GM21717 (cell line): ENCODE measurements around the gene CCNK.

Experiments used
- ATAC-seq: cut with Tn5 transposase; IDR thresholded peaks from one replicate; pipeline ENCODE4 v1.9.1; 2021; ENCODE audit warnings: mild to moderate bottlenecking, moderate library complexity; ENCODE audit not compliant: unreplicated experiment

The CCNK gene

DNA sequence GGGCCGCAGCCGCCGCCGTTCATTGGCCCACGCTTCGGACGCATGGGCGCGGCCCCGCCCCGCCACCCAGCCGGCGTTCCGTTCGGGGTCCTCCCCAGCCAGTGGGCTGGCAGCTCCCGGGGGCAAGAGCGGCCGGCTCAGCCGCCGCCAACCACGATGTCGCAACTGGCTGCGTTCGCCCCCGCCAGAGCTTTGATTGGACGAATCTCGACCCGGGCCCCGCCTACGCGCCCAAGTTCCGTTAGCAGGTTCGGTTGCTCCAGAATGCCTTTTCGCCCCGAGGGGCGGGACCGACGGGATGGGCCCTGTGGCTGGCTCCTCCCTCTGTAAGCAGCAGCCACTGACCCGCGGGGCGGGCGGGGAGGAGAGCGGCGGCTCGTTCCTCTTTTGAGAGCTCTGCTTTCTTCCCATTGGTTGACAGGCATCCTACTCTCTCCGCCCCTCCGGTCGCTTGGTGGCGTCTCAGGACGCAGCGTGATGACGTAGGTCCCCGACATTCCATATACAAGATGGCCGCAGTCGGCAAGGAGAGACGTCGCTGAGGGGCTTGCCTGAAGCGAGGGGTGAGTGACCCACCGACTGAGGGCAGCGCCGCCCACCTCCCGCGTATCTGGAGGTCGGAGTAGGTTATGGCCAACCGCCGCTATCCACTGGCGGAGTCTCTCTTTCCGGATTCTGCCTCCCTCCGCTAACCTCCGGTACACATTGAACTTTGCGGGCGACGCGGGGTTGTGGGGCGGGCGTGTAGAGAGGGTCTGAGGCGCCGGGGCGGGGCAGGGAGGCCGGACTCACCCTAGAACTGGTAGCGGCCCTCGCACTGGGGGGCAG is at the start of gene CCNK:
Gene CCNK (plus strand): TSS at position 493 of the 828 bp plus-strand sequence. CDS start 11,269 bp downstream, outside the sequence.
- peak; percentile 90 for ATAC-seq

GRCh38 chr14:99431986-99432385 is 49.2 kb upstream of the CCNK start:
- no peak for ATAC-seq

DNA sequence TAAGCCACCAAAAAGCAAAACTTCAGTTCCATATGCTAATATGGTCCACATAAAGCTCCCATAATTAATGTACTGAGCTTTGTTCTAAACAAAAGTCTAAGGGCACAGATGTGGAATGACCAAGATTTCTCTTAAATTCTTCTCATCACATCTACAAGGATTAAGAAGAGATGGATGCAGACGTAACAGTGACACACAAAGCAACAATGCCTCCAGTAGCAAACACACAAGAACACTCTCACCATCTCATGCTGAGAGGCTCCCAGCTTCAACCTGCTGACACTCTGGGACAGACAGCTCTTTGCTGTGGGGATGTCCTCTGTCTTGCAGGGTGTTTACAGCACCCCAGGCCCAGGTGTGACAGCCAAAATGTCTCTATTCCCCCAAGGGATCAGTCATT is 48.7 kb upstream of the CCNK start:
- no peak for ATAC-seq

- no peak for ATAC-seq
Observed at GRCh38 chr14:99435327-99435726, 45.9 kb upstream of the CCNK start.

- no peak for ATAC-seq
Observed at GRCh38 chr14:99436247-99437180, 44.7 kb upstream of the CCNK start.

DNA sequence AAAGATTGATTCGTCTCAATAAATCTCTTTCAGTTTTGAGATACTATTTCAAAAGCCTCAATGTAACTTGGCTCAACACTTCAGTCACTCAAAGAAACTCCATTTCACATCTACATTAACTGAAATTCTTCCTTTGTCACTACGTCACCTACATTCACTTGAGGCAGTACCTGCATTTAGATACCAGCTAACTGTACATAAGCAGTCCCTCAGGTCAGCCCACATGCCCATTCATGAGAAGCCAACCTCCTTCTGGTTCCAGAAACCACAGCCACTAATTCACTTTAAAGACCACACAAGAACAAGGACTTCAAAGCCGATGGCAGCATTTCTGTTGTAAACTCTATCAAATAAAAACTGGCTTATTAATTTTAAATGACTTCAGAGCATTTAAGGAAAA is 43.5 kb upstream of the CCNK start:
- ATAC-seq = no peak

DNA sequence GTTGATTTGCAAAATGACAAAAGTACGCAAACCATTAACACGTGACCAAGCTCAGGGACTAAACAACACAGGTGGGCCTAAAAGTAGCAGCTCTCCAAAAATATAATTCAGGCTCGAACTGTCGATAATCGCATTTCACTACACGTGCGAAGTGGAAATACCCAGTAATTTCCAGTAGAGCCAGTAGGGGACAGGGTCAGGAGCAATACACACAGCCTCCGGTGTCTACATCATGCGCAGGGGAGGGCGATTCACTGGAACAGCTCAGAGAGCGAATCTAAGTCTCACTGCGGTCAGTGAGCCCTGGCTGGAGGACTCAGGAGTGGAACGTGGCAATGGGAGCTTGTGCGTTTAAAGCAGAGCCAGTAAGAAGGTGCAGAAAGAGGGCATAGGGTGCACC is 40.9 kb upstream of the CCNK start:
- ATAC-seq = no peak

DNA sequence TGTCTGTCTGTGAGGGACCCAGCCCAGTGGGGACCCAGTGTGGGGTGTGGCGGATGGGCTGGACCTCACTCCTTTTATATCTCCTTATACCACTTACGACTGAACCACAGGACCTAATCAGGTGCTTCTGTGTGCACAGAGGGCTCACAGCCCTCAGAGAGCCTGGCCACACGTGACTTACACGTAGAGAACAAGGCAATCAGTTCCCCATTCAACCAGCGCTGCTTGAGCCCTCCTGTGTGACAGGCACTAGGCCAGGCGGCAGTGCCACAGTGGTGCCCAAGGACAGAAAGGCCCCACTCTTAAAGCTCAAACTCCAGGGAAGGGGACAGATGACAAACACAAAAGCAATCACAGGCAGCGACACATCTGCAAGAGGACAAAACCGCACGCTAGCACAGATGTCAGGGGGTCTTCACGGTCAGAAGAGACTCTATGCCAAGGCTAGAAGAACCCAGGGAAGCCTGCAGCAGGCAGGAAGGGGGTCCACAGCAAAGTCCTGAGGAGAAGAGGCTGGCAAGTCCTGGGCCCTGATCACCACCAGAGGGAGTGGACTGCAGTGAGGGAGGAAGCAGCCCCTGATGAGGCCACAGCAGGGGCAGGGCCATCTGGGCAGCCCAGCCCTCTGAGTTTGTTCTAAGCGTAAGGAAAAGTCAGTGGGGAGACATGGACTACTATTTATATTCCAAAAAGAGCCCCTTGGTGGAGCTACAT is 39.9 kb upstream of the CCNK start:
- no peak for ATAC-seq

GRCh38 chr14:99441918-99442317 is 39.3 kb upstream of the CCNK start:
- ATAC-seq = no peak

- no peak for ATAC-seq
Observed at GRCh38 chr14:99445931-99446330, 35.3 kb upstream of the CCNK start.

- ATAC-seq = no peak
Observed at GRCh38 chr14:99447739-99448138, 33.5 kb upstream of the CCNK start.

GRCh38 chr14:99450266-99450665 is 30.9 kb upstream of the CCNK start:
- no peak for ATAC-seq

- ATAC-seq = no peak
Observed at GRCh38 chr14:99451234-99451633, 30.0 kb upstream of the CCNK start.

- no peak for ATAC-seq
Observed at GRCh38 chr14:99452968-99453367, 28.2 kb upstream of the CCNK start.

- no peak for ATAC-seq
Observed at GRCh38 chr14:99454246-99454645, 27.0 kb upstream of the CCNK start.

DNA sequence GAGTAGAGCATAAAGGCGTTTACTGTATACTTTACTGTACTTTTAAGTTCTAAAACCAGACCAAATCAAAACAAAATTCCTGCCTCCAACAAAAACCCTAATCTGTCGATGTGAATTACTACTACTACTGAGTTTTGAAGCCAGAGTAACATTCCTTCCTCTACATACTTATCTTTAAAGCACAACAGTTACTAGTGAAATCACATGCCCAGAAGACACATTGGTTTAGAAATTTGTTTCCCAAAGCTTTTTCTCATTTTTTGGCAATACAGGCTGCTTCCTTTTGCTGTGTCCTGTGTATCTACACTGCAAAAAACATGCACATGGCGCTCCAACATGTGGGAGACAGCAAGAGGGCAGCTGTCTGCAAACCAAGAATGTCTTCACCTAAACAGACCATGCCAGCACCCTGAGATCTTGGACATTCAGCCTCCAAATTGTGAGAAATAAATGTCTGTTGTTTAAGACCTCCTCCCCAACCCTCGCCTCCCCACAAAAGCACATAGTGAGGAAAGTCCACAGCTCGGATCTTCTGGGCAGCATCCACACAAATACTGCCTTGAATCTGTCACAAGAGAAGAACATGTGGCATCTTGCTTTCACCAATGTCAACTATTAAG is 21.6 kb upstream of the CCNK start:
- ATAC-seq = no peak

DNA sequence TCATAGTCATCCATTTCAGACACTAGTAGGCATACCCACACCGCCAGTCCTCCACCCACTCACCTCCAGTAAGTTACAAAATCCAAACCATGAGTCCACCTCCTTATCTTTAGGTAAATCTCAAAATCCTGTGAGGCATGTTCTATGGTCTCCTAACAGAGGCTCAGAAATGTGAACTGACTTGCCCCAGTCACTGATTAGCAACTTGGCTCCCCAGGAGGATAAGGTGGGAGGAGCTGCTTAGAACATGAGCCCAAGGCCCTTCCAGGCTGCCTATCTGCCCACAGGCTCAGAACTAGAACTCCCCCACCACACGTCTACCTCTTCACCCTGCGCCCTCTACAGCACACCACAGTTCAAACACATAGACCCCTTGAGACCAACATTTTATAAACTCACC is 20.4 kb upstream of the CCNK start:
- no peak for ATAC-seq

DNA sequence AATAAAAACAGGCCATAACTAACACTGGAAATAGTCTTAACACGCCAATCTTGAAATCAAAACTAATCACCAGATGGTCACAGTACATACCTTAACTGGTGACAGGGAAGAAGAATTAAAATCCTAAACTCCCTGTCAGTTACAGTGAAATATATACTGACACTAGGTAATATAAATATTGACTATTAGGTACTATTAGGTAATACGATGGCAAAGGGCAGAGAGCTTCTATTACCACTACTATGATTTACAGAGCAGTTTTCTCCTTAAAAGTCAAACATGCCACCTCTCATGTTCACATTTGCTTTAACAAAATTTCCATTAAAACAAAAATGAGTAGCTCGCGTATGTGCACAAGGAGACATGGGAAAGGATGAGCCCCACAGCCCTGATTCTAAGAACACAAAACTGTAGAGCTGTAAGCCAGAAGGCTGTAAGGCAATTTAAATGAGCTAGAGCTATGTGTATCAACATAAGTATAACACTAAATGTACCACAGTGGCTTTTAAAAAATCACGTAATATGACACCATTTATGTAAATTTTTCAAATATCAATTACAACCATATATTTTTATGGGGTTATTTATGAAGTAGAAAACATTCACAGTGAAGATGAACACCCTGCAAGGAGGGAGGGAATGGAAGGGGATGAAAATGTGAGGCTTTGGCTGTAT is 19.7 kb upstream of the CCNK start:
- ATAC-seq = no peak

DNA sequence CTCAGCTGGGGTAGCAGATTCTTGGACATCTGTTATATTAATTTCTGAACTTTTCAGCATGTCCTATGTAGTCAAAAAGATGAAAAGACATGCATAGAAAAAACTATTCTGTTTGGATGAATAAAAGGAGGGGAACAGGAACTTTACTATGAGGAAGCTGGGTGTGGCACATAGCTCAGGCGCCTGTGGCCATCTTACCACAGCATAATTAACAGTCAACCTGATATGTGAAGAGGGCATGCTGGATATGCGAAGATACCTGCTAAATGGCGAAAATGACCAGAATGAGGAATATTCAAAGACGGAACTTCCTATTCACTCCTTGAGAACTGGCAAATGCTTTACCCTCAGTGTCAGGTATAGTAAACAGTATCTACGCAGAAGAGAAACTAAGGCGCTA is 19.0 kb upstream of the CCNK start:
- no peak for ATAC-seq

GRCh38 chr14:99463974-99464373 is 17.2 kb upstream of the CCNK start:
- no peak for ATAC-seq
